ENCODE data around the gene TRIM40. TPM values are rescaled to one million over a fixed set of nuclear protein-coding genes. Genes with fewer than 3 reads are reported as not detected.
"Not testable (repeated sequence)": the region's sequence is repeated elsewhere in the genome, so short reads cannot be mapped to it uniquely, and the experiment has no call there.

Gene TRIM40
- total and polyA plus RNA-seq, 5 experiments from 2014 or later = not detected

DNA sequence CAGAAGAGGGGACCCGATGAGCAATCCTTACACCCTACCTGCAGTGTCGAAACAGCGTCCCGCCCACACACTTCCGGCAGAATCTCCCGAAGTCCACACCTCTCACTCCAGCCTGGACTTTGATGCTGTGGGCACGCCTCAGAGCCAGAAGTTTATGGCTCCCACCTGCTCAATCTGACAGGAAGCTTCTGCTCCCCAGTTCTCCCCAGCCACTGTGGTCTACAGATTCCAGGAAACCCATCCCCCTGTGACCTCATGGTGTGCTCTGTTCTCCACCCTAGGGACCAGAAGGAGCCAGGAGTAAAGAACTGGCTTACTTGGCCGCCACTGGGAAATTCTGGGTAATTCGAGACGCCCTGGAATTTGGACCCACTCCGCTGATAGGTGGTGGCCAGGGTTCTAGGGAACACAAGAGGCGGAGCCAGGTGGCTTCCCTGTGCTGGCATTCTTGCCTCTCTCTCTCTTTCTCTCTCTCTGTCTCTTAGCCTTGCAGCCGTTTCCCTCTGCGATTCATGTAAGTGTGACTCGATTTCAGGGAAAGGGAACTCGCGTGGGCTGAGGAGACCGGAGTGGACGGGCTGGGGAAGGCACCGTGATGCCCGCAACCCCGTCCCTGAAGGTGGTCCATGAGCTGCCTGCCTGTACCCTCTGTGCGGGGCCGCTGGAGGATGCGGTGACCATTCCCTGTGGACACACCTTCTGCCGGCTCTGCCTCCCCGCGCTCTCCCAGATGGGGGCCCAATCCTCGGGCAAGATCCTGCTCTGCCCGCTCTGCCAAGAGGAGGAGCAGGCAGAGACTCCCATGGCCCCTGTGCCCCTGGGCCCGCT, 27.4 kb downstream of the TRIM40 start, which contains the start of gene TRIM15:
Gene TRIM15, plus strand, starts transcription at position 457 of the 828 bp plus-strand sequence. Its CDS starts 139 bp downstream, at position 596.
- peaks cover 0 to 11% (median 2%) of the 10 kb centered on the region in 4 donors for H3K4me1 Mint-ChIP-seq
- peak in 1 of 2 donors; percentile 47 for ATAC-seq
- no peak within 1 kb of the TSS for H3K27ac Mint-ChIP-seq
- H3K36me3 Mint-ChIP-seq = no peaks in the 10 kb centered on the region
- H3K27me3 Mint-ChIP-seq = peaks cover 7 to 17% (median 13%) of the 10 kb centered on the region in 5 donors
- peak within 1 kb of the TSS in 5 of 10 donors; percentile 5 to 47 (median 33) for H3K4me3 Mint-ChIP-seq
- H3K9me3 Mint-ChIP-seq = no peaks in the 10 kb centered on the region
- DNase-seq = peak in 3 of 10 donors; percentile 5 to 10 (median 8)
- POLR2A ChIA-PET = interaction anchor here (0.6 kb wide), 1 partner anchor 24 kb away, joined by 3 read pairs; no protein-coding TSS in a partner anchor

DNA sequence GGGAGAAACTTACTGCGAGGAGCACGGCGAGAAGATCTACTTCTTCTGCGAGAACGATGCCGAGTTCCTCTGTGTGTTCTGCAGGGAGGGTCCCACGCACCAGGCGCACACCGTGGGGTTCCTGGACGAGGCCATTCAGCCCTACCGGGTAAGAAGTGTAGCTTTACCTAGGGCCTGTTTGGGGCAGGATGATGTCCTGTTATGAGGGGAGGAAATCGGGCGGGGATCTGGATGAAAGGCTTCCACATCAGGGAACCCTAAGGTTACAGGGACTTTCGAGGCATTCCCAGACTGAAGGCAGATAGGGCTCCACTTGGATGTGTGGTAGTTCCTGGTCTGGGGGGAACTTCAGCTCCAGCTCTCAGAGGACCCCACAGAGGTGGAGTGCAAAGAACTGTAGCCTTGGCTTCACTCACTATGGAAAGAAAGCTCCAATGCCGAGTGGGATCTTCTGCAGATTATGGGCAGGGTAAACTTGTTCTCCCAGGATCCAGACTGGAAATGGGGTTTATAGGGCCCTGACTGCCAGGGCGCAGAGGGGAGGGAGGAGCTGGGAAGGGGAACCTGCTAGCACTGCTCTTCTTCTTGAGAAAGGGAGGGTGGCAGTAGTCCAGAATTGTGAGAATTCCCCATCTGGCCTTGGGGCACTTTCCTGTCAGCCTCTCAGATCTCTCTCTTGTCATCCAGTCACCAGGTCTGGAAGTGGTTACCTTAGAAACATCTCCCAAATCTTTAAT, 28.1 kb downstream of the TRIM40 start:
- no peak for DNase-seq
- H3K4me3 Mint-ChIP-seq = no peak overlapping the region
- peaks cover 13 to 21% (median 16%) of the 10 kb centered on the region in 5 donors for H3K27me3 Mint-ChIP-seq
- POLR2A ChIA-PET = no interaction called here
- ATAC-seq = no peak
- H3K27ac Mint-ChIP-seq = no peak overlapping the region
- H3K4me1 Mint-ChIP-seq = peaks cover 0 to 11% (median 2%) of the 10 kb centered on the region in 4 donors
- H3K9me3 Mint-ChIP-seq = no peaks in the 10 kb centered on the region
- no peaks in the 10 kb centered on the region for H3K36me3 Mint-ChIP-seq

DNA sequence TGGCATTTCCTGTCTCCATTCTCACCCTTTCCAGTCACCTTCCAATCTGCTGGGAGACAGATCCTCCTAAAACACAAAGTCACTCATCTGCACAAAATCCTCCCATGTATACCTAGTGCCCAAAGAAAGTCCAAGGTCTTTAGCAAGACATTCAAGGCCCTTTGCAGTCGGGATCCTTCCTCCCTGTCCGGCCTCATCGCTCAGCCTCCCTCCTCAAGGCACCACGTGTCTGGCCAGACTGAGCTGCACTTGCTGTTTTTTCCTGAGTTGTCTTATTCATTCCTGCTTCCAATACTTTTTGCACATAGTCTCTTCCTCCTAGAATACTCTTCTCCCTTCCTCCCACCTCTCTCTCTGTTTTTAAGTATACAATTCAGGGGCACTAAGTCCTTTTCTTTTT, 28.8 kb downstream of the TRIM40 start:
- Mint-ChIP-seq H3K4me3 (no peak overlapping the region), H3K27me3 (peaks cover 13 to 22% (median 17%) of the 10 kb centered on the region in 5 donors), H3K36me3 (no peaks in the 10 kb centered on the region), H3K9me3 (no peaks in the 10 kb centered on the region), H3K4me1 (peaks cover 0 to 11% (median 2%) of the 10 kb centered on the region in 4 donors), H3K27ac (no peak overlapping the region)
- DNase-seq (no peak), ATAC-seq (no peak)
- POLR2A ChIA-PET = no interaction called here

DNA sequence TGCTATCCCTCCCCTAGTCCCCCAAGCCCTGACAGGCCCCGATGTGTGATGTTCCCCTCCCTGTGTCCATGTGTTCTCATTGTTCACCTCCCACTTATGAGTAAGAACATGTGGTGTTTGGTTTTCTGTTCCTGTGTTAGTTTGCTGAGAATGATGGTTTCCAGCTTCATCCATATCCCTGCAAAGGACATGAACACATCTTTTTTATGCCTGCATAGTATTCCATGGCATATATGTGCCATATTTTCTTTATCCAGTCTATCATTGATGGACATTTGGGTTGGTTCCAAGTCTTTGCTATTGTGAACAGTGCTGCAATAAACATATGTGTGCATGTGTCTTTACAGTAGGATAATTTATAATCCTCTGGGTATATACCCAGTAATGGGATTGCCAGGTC, 29.3 kb downstream of the TRIM40 start:
- POLR2A ChIA-PET, H3K4me3 Mint-ChIP-seq, ATAC-seq, H3K9me3 Mint-ChIP-seq, DNase-seq, H3K36me3 Mint-ChIP-seq: not testable (repeated sequence)
- H3K4me1 Mint-ChIP-seq = peaks cover 0 to 11% (median 2%) of the 10 kb centered on the region in 4 donors
- H3K27ac Mint-ChIP-seq = peak overlapping the region in 1 of 10 donors; percentile 24
- H3K27me3 Mint-ChIP-seq = peaks cover 16 to 26% (median 19%) of the 10 kb centered on the region in 5 donors

DNA sequence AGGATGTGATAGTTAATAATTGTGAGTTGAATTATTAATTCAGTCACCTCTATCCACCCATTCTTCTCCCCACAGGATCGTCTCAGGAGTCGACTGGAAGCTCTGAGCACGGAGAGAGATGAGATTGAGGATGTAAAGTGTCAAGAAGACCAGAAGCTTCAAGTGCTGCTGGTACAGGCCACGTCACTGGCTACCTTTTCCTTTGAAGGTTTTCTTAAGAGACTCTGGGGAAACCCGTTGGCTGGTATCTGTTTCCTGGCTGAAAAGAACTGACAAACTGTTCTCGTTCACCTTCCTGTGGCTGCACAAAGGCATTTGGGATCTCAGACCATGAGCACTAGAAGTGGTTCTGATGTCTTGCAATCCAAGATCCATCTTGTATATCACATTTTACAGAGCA, 31.2 kb downstream of the TRIM40 start:
- Mint-ChIP-seq H3K36me3 (no peaks in the 10 kb centered on the region), H3K9me3 (no peaks in the 10 kb centered on the region), H3K4me3 (no peak overlapping the region), H3K27me3 (peaks cover 27 to 44% (median 32%) of the 10 kb centered on the region in 5 donors), H3K4me1 (peaks cover 0 to 15% (median 6%) of the 10 kb centered on the region in 4 donors), H3K27ac (no peak overlapping the region)
- DNase-seq = no peak
- POLR2A ChIA-PET = interaction anchor here (0.5 to 1.3 kb wide), 2 partner anchors 20 to 75 kb away, joined by 3 to 4 read pairs; no protein-coding TSS in a partner anchor
- peak in 1 of 2 donors; percentile 39 for ATAC-seq

DNA sequence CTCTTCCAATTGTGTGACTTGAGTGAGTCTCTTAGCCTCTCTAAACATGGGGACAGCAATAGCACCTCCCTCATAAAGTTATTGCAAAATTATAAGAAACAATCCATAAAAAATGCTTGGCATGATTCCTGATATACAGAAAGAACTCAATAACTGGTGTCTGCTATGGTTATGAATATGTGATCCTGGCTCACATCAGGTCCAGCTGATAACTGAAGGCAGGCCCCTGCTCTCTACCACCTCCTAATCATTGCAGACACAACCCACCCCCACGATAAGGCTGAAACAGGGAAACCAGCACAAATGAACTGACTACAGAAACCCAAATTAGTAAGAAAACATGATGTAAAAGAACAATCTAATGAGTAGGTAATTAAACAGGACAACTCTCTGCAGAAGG, 32.8 kb downstream of the TRIM40 start:
- POLR2A ChIA-PET = no interaction called here
- Mint-ChIP-seq H3K9me3 (no peaks in the 10 kb centered on the region), H3K27ac (no peak overlapping the region), H3K4me1 (peaks cover 0 to 11% (median 4%) of the 10 kb centered on the region in 4 donors), H3K36me3 (no peaks in the 10 kb centered on the region), H3K27me3 (peaks cover 34 to 58% (median 42%) of the 10 kb centered on the region in 5 donors), H3K4me3 (no peak overlapping the region)
- DNase-seq = no peak
- ATAC-seq = no peak

DNA sequence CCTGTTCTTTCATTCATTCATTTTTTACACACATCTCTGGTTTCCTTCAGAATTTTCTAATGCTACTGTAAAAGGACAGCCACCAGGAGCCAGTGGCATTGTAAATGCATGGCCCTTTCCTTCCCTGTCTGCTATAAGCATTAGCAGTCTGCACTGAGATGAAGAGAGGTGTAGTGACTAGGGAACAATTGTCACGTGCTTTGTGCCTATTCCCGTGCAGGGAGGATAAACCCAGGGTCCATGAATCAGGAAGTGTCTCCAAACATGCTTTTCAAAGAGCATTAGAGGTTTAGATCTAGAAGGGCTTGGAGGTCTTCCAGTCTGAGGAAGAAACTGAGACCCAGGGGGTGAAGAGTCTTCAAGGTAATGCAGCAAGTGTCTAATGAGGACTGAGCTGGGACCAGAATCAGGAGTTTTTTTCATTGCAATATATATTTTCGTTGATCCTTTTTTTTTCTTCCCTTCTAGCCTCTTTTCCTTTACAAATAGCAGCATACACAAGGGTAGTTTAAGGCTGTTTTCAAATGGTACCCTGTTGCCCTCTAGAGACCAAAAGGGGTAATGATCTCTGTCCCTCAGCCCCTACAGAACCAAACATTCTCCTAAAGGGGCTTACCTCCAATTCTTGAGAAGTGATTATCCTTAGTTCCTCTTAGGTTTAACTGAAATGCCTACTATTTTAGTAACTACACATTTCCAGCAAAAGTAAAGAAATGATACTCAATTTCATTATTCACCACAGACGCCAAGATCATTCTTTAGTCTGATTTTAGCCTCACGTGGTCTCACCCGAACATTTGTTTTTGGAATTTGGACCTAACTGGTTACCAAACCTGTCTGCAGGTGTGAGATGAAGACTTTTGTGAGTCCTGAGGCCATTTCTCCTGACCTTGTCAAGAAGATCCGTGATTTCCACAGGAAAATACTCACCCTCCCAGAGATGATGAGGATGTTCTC, 34.0 kb downstream of the TRIM40 start:
- Mint-ChIP-seq H3K27me3 (peaks cover 39 to 65% (median 51%) of the 10 kb centered on the region in 5 donors), H3K27ac (peak overlapping the region in 1 of 10 donors; percentile 54), H3K4me3 (no peak overlapping the region), H3K4me1 (peaks cover 0 to 11% (median 4%) of the 10 kb centered on the region in 4 donors), H3K36me3 (no peaks in the 10 kb centered on the region), H3K9me3 (no peaks in the 10 kb centered on the region)
- ATAC-seq (peak; percentile 80 to 88), DNase-seq (peak in 3 of 10 donors; percentile 39 to 47 (median 42))
- POLR2A ChIA-PET = no interaction called here

DNA sequence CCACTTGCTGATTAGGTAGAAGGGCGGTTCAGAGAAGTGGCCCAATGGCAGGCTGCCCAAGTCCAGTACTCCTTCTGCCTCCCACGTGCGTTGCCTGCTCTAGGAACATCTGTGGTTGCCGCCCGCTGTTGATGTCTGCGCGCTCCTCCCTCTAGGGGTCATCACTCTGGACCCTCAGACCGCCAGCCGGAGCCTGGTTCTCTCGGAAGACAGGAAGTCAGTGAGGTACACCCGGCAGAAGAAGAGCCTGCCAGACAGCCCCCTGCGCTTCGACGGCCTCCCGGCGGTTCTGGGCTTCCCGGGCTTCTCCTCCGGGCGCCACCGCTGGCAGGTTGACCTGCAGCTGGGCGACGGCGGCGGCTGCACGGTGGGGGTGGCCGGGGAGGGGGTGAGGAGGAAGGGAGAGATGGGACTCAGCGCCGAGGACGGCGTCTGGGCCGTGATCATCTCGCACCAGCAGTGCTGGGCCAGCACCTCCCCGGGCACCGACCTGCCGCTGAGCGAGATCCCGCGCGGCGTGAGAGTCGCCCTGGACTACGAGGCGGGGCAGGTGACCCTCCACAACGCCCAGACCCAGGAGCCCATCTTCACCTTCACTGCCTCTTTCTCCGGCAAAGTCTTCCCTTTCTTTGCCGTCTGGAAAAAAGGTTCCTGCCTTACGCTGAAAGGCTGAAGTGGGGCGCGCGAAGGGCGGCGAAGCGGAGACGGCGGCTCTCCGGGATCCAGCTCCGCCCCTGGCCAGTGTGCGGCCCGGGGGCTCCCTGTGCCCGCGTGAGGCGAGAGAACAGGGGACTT, 35.9 kb downstream of the TRIM40 start:
- Mint-ChIP-seq H3K9me3 (no peaks in the 10 kb centered on the region), H3K27me3 (peaks cover 47 to 85% (median 62%) of the 10 kb centered on the region in 5 donors), H3K27ac (peak overlapping the region in 1 of 10 donors; percentile 60), H3K36me3 (no peaks in the 10 kb centered on the region), H3K4me3 (peak overlapping the region in 8 of 10 donors; percentile 22 to 60 (median 41)), H3K4me1 (peaks cover 0 to 11% (median 4%) of the 10 kb centered on the region in 4 donors)
- DNase-seq (peak in 1 of 10 donors; percentile 14), ATAC-seq (peak; percentile 42 to 59)
- POLR2A ChIA-PET = no interaction called here

DNA sequence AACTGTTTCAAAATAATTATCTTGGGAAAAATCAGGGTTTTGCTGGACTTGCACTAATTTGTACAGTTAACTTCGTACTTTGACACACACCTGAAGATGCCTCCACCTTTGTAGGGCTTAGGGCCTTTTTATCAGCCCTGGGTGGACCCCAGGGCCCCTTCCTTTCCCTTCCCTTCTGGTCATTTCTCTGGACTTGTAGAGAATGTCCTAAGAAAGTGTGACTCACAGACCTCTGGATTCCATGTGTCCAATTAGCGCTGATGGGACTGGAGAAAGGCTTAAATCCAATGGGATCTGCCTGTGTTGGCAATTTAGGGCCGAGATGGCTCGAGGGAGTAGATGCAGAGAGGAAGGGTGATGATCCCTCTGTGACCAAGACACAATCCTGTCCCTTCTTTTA, 36.7 kb downstream of the TRIM40 start:
- Mint-ChIP-seq H3K27ac (no peak overlapping the region), H3K9me3 (no peaks in the 10 kb centered on the region), H3K36me3 (no peaks in the 10 kb centered on the region), H3K4me1 (peaks cover 0 to 9% (median 3%) of the 10 kb centered on the region in 4 donors), H3K4me3 (peak overlapping the region in 2 of 10 donors; percentile 23 to 37), H3K27me3 (peaks cover 51 to 92% (median 67%) of the 10 kb centered on the region in 5 donors)
- DNase-seq (no peak), ATAC-seq (no peak)
- POLR2A ChIA-PET = no interaction called here

DNA sequence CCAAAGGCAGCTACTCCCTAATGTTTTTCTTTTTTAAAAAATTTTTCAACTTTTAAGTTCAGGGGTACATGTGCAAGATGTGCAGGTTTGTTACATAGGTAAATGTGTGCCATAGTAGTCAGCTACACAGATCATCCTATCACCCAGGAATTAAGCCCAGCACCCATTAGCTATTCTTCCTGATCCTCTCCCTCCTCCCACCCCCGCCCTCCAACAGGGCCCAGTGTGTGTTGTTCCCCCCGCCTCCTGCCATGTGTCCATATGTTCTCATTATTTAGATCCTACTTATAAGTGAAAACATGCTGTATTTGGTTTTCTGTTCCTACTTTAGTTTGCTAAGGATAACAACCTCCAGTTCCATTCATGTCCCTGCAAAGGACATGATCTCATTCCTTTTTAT, 39.8 kb downstream of the TRIM40 start:
- H3K4me1 Mint-ChIP-seq = peaks cover 0 to 9% (median 2%) of the 10 kb centered on the region in 4 donors
- H3K27ac Mint-ChIP-seq = no peak overlapping the region
- H3K36me3 Mint-ChIP-seq = peaks cover 0 to 8% (median 7%) of the 10 kb centered on the region in 3 donors
- H3K9me3 Mint-ChIP-seq = peaks cover 0 to 13% (median 6%) of the 10 kb centered on the region in 9 donors
- no peak for DNase-seq
- no peak for ATAC-seq
- H3K27me3 Mint-ChIP-seq = peaks cover 45 to 83% (median 59%) of the 10 kb centered on the region in 5 donors
- POLR2A ChIA-PET = no interaction called here
- no peak overlapping the region for H3K4me3 Mint-ChIP-seq

DNA sequence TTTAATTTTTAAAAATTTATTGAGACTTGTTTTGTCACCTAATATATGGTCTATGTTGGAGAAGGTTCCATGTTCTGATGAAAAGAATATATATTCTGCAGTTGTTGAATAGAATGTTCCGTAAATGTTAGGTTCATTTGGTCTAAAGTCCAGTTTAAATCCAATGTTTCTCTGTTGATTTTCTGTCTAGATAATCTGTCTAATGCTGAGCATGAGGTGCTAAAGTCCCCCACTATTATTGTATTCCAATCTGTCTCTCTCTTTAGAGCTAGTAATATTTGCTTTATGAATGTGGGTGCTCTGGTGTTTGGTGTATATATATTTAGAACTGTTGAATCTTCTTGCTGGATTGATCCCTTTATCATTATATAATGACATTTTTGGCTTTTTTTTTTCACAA, 42.9 kb downstream of the TRIM40 start:
- DNase-seq (no peak), ATAC-seq (no peak)
- Mint-ChIP-seq H3K27ac (no peak overlapping the region), H3K36me3 (peaks cover 0 to 9% (median 8%) of the 10 kb centered on the region in 3 donors), H3K4me1 (peaks cover 0 to 3% (median 0%) of the 10 kb centered on the region in 4 donors), H3K27me3 (peaks cover 32 to 57% (median 39%) of the 10 kb centered on the region in 5 donors), H3K9me3 (peaks cover 0 to 15% (median 9%) of the 10 kb centered on the region in 9 donors), H3K4me3 (no peak overlapping the region)
- POLR2A ChIA-PET = no interaction called here
